SJCRH30 (cell line): ENCODE data around the gene IPPK. TPM values are rescaled to one million over a fixed set of nuclear protein-coding genes. Genes with fewer than 3 reads are reported as not detected.

Experiments used
- DNase-seq, 2 experiments: peaks; one replicate each; pipeline ENCODE4 v3.0.0-alpha.2; 2015 to 2020
- H3K27ac ChIP-seq: fragments of 250-450 bp; sonication (Bioruptor Pico); 2 replicates; pipeline ENCODE4 v1.5.1; 2020; ENCODE audit warnings: mild to moderate bottlenecking, moderate library complexity
- H3K27me3 ChIP-seq: fragments of 250-450 bp; sonication (Bioruptor Pico); 2 replicates; pipeline ENCODE4 v1.5.1; 2020; ENCODE audit warnings: mild to moderate bottlenecking, moderate library complexity
- H3K36me3 ChIP-seq: fragments of 250-450 bp; sonication (Bioruptor Pico); 2 replicates; pipeline ENCODE4 v1.5.1; 2020; ENCODE audit warnings: mild to moderate bottlenecking, moderate library complexity
- H3K4me1 ChIP-seq: fragments of 250-450 bp; sonication (Bioruptor Pico); 2 replicates; pipeline ENCODE4 v1.5.1; 2020; ENCODE audit warnings: mild to moderate bottlenecking, moderate library complexity
- H3K4me3 ChIP-seq: fragments of 250-450 bp; sonication (Bioruptor Pico); 2 replicates; pipeline ENCODE4 v1.5.1; 2020; ENCODE audit warnings: mild to moderate bottlenecking, moderate library complexity
- H3K9me3 ChIP-seq: fragments of 250-450 bp; sonication (Bioruptor Pico); replicated peaks from 2 replicates; pipeline ENCODE4 v1.5.1; 2020; ENCODE audit warnings: mild to moderate bottlenecking, moderate library complexity
- total RNA-seq: library from RNA; depleted of rRNA; stranded (reverse); fragments of >200 nt; shearing (Covaris generic); gene quantifications from 2 replicates; pipeline ENCODE4 v1.2.3, GENCODE V29; 2014

Gene IPPK
- total RNA-seq, 1 experiment from 2014 or later, result 16.7 TPM

DNA sequence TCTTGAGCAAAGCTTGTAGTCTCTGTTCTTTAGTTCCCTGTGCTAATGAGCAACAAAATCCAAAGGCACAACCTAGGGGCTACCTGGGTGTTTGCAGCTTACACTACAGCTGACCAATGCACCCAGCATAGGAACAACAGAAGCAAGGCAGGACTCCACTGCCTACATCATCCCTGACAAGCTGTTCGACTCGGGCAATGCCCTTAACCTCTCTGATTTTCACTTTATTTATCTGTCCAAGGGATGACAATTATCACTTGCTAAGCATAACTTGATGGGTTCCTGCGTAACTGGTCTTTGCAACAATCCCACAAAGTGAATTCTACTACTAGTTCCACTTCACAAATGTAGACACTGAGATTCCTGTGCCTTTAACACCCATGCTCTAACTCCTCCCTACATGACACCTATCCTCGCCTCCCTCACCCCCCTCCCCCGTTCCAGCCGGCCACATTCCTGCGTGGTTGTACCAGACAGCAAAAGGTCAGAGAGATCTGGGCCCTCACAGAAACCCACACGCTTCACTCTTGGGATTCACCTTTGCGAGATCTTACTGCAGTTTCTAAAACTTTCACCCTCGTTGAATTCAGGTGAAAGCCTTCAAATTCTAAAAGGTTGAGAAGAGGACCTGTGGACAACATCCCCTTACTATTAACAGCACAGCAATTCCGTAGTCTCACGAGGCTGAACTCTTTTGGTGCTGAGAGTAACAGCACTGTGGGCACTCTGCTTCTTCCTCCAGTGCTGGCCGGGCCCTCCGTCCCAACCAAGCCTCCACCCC, 995 bp downstream of the IPPK start:
- H3K9me3 ChIP-seq, result no peaks in the 10 kb centered on the region
- peak; percentile 49 for DNase-seq
- H3K4me1 ChIP-seq, result no peaks in the 10 kb centered on the region; the same call in 1 of the 2 replicates
- no peaks in the 10 kb centered on the region for H3K36me3 ChIP-seq
- peak overlapping the region; percentile 47 for H3K27ac ChIP-seq
- H3K27me3 ChIP-seq, result no peaks in the 10 kb centered on the region
- H3K4me3 ChIP-seq, result peak overlapping the region; percentile 79

DNA sequence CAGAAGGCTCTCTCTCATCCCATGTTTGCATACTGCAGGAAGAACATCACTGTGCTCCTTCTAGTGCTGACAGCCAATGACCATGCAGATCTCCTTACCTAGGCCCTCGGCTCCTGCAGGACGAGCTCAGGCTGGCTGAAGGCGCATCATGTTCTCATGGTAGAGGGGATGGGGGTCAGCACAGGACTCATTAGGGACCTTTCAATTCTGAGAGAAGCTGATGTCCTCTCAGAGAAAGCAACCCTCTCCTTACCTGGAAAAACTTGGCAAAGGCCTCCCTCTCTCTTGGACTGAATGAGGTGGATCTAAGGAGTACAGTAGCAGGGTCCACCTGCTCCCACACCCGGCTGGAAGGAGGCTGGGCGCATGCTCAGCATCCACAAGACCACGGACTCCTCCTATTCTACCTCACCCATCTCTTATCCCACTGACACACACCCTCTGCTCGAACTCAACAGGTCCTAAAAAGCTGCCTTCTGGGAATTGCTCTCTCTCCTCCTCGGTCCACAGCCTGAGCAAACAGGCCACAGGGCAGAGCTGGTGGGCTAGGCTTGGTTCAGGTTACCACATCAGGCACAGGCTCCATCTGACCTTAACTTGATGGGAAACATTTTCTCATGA, 2.9 kb downstream of the IPPK start:
- Histone ChIP-seq H3K4me1 (peaks cover 2% of the 10 kb centered on the region), H3K4me3 (no peak overlapping the region), H3K27ac (no peak overlapping the region), H3K9me3 (no peaks in the 10 kb centered on the region), H3K27me3 (no peaks in the 10 kb centered on the region), H3K36me3 (no peaks in the 10 kb centered on the region)
- no peak for DNase-seq

DNA sequence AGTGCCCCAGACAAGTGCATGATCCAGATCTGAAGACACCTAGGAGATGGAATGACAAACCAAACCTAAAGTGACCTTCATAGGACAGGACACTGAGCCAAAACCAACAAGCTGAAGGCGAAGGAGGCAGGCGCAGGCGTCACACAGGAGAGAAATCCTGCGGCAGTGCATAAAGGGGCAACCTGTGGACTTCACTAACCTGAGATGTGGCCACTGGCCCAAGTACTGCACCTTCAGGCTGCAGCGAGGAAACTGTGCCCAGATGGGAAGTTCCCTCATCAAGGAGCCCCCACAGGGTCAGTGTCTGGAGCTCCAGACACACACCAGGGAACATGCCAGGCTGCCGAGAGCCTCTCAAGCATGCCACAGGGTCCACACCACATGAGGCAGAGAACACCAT, 3.7 kb downstream of the IPPK start:
- Histone ChIP-seq H3K9me3 (no peaks in the 10 kb centered on the region), H3K4me3 (no peak overlapping the region), H3K27ac (no peak overlapping the region), H3K36me3 (no peaks in the 10 kb centered on the region), H3K27me3 (no peaks in the 10 kb centered on the region), H3K4me1 (peaks cover 9% of the 10 kb centered on the region)
- DNase-seq, result no peak

DNA sequence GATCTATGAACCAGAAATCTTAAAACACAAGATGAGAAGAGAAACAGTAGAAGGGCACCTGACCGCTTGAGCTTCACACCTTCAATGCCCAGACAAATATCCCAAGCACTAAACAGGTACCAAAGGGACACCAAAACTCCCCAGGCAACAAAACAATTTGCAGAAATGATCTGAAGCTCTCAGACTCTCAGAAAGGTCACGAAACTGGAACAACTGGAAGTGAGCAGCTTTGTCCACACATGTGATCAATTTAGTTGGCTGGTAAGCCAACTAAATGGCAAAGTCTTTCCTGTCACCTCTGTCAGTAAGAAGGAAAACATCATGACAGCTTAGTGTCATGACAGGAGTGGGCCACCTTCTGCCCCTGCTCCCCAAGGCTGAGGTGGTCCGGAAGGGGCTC, 4.1 kb downstream of the IPPK start:
- Histone ChIP-seq H3K4me1 (peaks cover 12% of the 10 kb centered on the region), H3K27ac (no peak overlapping the region), H3K4me3 (no peak overlapping the region), H3K27me3 (no peaks in the 10 kb centered on the region), H3K9me3 (no peaks in the 10 kb centered on the region), H3K36me3 (no peaks in the 10 kb centered on the region)
- DNase-seq, result no peak

DNA sequence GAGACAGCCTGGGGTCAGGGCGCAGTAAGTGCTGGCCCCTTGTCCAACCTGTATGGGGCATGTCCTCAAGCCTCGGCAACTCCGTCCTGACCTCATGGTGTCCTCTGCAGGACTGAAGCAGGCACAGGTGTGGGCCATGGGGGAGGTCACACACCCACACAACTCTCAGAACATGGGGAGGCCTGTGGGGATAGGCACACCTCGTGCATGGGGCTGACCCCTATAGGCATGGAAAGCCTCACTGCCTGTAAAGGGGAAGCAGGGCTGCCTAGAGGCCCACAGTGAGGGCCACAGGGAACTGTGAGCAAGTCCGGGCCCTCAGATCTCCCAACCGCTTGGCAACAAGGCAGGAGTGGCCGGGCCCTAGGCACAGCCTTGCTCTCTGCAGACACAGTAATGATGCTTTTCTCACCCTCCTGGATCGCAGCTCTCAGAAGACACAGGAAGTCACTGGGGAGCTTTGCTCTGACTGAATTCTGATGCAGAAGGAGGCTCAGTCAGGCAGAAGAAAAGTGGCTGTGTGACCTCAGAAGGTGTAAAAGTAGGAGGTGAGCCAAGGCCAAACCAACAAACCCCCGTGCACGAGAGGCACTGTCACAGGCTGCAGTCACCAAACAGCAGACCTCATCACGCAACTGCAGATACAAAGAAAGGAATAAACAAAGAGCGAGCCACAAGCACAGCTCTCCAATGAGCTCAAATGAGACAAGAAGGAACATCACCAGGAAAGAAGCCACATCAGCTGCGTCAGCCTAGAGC, 5.4 kb downstream of the IPPK start:
- no peak overlapping the region for H3K27ac ChIP-seq

DNA sequence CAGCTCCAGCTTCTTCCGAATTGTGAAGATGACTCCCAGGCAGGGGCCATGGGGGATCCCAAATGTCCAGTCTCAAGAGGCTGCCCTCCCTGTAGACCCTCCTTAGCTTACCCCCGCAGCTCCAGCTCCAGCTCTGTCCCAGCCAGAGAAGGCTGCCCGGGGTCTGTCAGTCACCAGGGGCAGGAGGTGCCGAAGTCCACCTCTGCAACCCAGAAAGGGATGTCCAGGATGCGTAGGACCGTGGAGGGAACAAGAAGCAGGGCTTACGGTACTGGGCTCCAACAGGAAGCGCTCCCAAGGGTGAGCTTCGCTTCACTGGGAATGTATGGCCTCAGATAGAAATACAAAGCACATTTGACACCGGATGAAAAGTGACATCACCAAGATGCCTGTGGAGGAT, 6.0 kb downstream of the IPPK start:
- no peaks in the 10 kb centered on the region for H3K27me3 ChIP-seq
- no peaks in the 10 kb centered on the region for H3K9me3 ChIP-seq
- no peak for DNase-seq
- H3K27ac ChIP-seq, result no peak overlapping the region
- no peaks in the 10 kb centered on the region; the same call in 1 of the 2 replicates for H3K36me3 ChIP-seq
- H3K4me3 ChIP-seq, result no peak overlapping the region
- H3K4me1 ChIP-seq, result peaks cover 12% of the 10 kb centered on the region

More for the DNA sequence above, 5.4 kb downstream of the IPPK start:
- no peaks in the 10 kb centered on the region for H3K36me3 ChIP-seq
- peaks cover 12% of the 10 kb centered on the region for H3K4me1 ChIP-seq
- no peak overlapping the region for H3K4me3 ChIP-seq
- H3K9me3 ChIP-seq, result no peaks in the 10 kb centered on the region
- DNase-seq, result no peak
- H3K27me3 ChIP-seq, result no peaks in the 10 kb centered on the region

DNA sequence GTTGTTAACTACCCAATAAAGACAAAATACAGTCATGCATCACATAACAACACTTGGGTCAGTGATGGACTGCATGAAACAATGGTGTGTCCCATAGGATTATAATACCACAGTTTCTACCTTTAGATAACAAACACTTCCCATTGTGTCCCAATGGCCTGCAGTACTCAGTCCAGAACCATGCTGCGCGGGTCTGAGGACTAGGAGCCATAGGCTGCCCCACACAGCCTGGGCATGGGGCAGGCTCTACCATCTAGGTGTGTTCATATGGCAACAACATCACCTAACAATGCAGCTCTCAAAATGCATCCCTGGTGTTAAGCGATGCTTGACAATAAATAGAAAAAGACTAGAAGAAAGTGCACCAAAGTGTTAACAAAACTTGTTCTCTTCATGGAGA, 6.8 kb downstream of the IPPK start:
- H3K4me1 ChIP-seq, result peaks cover 12% of the 10 kb centered on the region
- H3K27me3 ChIP-seq, result no peaks in the 10 kb centered on the region
- no peak overlapping the region for H3K4me3 ChIP-seq
- H3K36me3 ChIP-seq, result peaks cover 4% of the 10 kb centered on the region
- H3K27ac ChIP-seq, result no peak overlapping the region
- DNase-seq, result no peak
- no peaks in the 10 kb centered on the region for H3K9me3 ChIP-seq

DNA sequence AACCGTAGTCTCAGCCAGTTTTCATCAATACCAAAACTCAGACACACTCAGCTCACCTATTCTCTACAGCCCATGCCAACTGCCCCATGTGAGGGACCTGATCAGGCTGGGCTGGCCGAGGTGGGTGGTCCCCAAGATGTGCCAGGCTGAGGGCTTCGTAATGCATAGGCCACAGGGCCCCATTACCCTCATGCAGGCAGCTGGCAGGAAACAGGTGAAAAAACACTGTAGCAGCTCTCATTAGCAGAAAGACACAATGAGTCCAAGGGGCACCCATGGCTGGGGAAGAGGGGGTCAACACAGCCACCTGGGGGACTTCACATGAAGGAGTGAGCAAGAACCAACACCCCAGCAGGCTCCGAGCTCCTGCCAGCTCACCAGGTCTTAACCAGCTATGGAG, 8.2 kb downstream of the IPPK start:
- peak; percentile 55 to 69 for DNase-seq
- peak overlapping the region; percentile 10; the same call in 1 of the 2 replicates for H3K27ac ChIP-seq
- H3K27me3 ChIP-seq, result no peaks in the 10 kb centered on the region
- H3K4me3 ChIP-seq, result no peak overlapping the region
- H3K4me1 ChIP-seq, result peaks cover 12% of the 10 kb centered on the region
- H3K36me3 ChIP-seq, result peaks cover 6% of the 10 kb centered on the region
- no peaks in the 10 kb centered on the region for H3K9me3 ChIP-seq

DNA sequence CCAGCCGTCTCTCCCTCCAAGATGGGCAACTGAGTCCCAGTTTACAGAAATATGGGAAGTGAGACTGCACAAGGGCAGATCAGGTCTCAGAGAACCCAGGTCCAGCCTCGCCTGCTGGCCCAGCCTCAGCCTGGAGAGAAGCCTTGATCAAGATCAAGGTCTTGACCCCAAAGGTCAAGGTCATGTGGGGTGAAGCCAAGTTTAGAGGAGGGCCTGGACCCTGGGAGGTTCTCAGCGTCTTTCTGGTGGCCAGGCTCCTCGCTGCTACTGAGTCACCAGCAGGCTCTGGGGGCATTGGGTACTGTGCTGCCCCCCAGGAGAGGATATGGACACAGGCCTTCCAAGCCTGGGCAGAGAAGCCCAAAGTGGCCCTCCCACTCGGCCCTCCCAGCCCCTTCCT, 8.8 kb downstream of the IPPK start:
- Histone ChIP-seq H3K27me3 (no peaks in the 10 kb centered on the region), H3K4me1 (peaks cover 12% of the 10 kb centered on the region), H3K9me3 (no peaks in the 10 kb centered on the region), H3K27ac (peak overlapping the region; percentile 10; the same call in 1 of the 2 replicates), H3K4me3 (no peak overlapping the region), H3K36me3 (peaks cover 10% of the 10 kb centered on the region)
- no peak for DNase-seq

DNA sequence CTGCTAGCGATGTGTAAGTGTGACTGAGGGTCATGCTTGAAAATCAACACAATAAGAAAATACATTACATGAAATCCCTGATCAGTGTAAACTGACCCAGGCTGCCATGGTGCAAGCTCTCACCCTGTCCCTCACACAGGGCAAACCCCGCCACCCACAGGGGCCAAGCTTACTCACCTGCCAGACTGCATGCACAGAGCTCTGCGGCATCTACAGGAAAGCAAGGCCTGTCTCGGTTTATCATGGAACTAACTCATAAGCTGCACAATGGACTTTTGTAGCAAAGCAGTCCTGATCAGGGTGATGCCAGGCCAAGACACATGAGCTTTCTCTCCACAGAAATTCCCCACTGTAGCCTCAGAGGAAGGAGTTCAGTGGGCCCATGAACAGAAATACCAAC, 9.7 kb downstream of the IPPK start:
- Histone ChIP-seq H3K9me3 (no peaks in the 10 kb centered on the region), H3K36me3 (peaks cover 12% of the 10 kb centered on the region), H3K27ac (no peak overlapping the region), H3K4me1 (peaks cover 12% of the 10 kb centered on the region), H3K27me3 (no peaks in the 10 kb centered on the region), H3K4me3 (no peak overlapping the region)
- DNase-seq, result no peak

DNA sequence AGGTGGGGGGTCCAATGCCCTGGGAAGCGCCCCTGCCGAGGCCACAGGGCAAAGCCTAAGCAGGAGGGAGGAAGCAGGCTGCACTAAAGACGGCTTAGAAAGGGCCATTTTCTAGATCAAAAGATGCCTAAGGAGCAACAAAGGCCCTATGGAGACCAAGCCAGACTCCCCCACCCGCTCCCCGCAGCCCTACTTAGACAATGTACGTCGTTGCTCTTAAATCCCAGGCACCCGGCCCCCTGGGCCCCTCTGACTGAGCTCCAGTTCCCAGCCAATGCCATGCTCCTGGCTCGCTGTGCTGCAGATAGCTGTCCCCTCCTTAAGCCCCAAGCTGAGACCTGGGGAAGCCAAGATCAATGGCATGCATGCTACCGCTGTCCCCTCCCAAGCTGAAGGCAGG, 10.3 kb downstream of the IPPK start:
- no peak overlapping the region for H3K27ac ChIP-seq
- no peaks in the 10 kb centered on the region for H3K27me3 ChIP-seq
- DNase-seq, result no peak

DNA sequence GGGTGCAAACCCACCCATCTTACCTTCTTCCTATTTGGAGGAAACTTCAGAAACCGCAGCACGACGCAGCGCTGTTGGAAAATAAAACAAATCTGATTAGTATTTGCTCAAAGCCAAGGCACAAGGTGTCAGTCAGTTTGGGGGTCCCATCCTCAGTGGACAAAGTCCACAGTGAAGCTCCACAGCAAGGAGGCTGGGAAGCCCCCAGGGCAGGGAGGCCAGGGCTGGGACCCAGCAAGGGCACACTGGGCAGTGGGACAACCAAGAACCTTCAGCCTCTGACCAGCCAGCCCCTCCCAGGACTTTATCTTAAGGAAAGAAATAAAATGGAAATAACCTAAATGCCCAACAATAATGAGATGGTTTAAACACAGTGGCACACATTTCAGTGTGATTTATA, 11.3 kb downstream of the IPPK start:
- Histone ChIP-seq H3K27ac (no peak overlapping the region), H3K4me3 (no peak overlapping the region), H3K9me3 (no peaks in the 10 kb centered on the region), H3K4me1 (peaks cover 12% of the 10 kb centered on the region), H3K36me3 (peaks cover 18% of the 10 kb centered on the region), H3K27me3 (no peaks in the 10 kb centered on the region)
- no peak for DNase-seq

More for the DNA sequence above, 10.3 kb downstream of the IPPK start:
- Histone ChIP-seq H3K4me1 (peaks cover 12% of the 10 kb centered on the region), H3K9me3 (no peaks in the 10 kb centered on the region), H3K36me3 (peaks cover 16% of the 10 kb centered on the region), H3K4me3 (no peak overlapping the region)

DNA sequence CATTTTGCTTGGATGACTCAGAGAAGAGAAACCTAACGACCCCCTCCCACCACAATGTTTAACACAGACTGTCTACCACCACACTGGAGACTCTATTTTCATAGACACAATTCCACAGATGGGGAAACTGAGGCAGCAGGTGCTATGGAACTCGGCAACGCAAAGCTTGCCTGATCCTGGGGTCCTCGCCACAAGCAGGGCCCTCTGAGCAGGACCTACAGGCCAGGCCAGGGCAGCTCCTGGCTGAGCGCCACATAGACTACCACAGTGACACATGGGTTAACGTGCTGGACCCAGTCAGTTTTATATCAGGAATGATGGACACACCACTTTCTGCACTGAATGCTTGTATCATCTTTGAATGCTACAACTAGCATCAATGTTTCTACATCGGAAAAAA, 11.8 kb downstream of the IPPK start:
- Histone ChIP-seq H3K27ac (no peak overlapping the region), H3K36me3 (peaks cover 18% of the 10 kb centered on the region), H3K27me3 (no peaks in the 10 kb centered on the region), H3K4me3 (no peak overlapping the region), H3K9me3 (no peaks in the 10 kb centered on the region), H3K4me1 (peaks cover 12% of the 10 kb centered on the region)
- no peak for DNase-seq

DNA sequence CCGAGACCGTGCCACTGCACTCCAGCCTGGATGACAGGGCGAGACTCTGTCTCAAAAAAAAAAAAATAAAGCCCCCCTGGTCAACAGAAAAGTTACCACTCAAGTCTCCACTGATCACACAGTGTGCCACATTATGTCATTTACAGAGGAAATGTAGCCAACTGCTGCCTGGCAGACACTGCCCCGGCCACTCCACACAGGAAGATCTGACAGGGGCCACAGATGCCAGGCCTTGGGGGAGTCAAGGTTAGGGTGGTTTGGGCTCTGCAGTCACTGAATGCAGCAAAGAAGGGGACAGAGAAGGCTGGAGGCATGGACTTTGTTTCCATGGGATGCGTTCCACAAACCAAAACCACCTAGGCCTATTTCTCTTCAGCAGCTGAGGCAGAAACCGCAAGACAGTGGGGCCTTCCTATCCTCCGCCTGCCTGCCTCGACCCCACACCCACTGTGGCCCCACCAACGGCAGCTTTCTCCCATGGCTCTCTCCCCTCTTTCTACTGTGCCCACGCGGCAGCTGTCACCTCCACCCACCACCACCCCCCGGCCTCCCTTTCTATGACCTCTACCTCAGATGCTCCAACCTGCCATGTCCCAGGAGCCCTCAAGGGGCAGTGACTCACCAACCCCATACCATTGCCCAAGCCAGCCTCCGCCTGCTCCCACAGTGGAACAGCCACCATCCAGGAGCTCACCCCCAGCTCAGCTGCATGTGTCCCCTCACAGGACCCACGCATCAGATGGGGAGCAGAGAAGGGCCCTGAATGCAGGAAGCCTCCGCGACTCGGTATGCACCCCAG, 12.4 kb downstream of the IPPK start:
- H3K36me3 ChIP-seq, result peaks cover 18% of the 10 kb centered on the region
- H3K27ac ChIP-seq, result no peak overlapping the region
- peaks cover 12% of the 10 kb centered on the region for H3K4me1 ChIP-seq
- DNase-seq, result no peak
- H3K9me3 ChIP-seq, result no peaks in the 10 kb centered on the region
- no peaks in the 10 kb centered on the region for H3K27me3 ChIP-seq
- no peak overlapping the region for H3K4me3 ChIP-seq
